NB4 (cell line): ENCODE results near the gene TNNC1.

Experiments
- DNase-seq: peaks from one replicate; pipeline ENCODE4 v3.0.0; 2010; ENCODE audit warnings: low read depth
- H3K4me3 ChIP-seq: one replicate; pipeline ENCODE4 v1.5.1; 2011; ENCODE audit warnings: mild to moderate bottlenecking, low read depth, low read length, moderate library complexity
- CTCF ChIP-seq: IDR thresholded peaks from one replicate; pipeline ENCODE4 v1.5.1; 2012; ENCODE audit warnings: low read depth, low read length
- MAX ChIP-seq: IDR thresholded peaks from 2 replicates; pipeline ENCODE4 v1.6.1; 2011; ENCODE audit warnings: low read depth, low read length
- MYC ChIP-seq: IDR thresholded peaks from 2 replicates; pipeline ENCODE4 v1.6.1; 2011; ENCODE audit warnings: low read depth, low read length
- POLR2A ChIP-seq: IDR thresholded peaks from 2 replicates; pipeline ENCODE4 v1.6.1; 2011; ENCODE audit warnings: mild to moderate bottlenecking; ENCODE audit not compliant: insufficient read length; ENCODE audit errors: extremely low read depth

TNNC1 gene

DNA sequence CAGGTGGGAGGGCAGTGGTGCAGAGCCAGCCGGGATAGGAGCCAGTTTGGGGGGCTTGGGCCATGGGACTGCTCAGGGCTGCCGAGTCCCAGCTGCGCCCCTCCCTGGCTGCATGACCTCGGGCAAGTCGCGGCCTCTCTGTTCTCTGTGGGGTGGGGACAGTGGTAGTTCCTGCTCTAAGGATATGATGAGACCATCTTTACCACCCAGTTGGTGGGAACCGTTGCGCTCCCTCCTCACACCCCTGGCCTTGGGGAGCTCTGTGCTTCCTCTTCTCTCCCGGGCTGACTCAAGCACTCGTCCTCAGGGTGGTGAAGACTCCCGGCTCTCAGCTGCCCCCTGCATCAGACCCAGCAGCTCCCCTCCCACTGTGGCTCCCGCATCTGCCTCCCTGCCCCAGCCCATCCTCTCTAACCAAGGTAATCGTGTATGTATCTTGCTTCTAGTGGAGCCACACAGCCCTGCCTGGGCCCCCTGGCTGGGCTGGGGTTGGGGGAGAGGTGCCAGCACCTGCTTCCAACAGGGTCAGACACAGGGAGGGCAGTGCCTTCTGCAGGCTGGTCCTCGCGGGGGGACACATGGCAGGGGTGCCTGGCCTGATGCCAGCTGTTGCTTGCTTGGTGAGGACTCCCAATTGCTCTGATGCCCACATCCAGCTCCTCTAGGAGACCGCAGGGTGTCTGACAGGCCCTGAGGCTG lies 26.2 kb upstream of the TNNC1 start:
- TF ChIP-seq MAX (no peak), MYC (no peak), CTCF (no peak), POLR2A (no peak)
- no peak overlapping the region for H3K4me3 ChIP-seq
- DNase-seq: no peak

DNA sequence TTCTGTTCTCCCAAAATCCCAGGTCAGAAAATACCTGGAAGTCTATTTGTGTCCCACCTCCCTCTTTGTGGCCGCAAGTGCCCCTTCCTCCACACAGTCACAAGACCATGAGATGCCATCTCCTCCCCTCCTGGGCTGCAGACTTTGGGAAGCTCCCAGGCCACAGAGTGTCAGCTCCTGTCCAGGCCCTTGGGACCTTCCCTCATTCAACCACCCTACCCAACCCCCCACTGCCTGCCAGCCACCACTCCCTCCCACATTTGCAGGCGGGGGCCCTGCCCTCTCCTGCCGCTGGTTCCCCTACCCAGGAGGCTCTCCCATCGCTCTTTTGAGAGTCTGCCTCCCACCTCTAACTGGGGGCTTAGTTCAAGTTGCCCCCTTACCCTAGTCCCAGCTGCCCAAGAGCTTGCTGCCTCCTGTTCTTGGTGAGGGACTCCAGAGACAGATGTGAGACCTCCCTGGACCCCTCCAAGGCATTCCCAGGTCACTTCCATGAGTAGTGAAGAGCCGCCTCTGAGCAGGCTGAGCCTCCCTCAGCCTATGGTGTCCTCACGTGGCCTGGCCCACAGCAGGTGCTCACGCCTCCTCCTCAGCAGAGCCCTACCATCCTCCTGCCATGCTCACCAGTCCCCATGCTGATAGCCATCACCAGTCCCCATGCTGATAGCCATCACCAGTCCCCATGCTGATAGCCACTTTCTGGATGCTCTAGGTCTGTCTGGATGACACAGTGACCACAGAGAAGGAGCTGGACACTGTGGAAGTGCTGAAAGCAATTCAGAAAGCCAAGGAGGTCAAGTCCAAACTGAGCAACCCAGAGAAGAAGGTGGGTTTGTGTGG lies 25.4 kb upstream of the TNNC1 start:
- no peak for TF ChIP-seq MAX
- no peak for TF ChIP-seq CTCF
- TF ChIP-seq POLR2A: no peak
- no peak for TF ChIP-seq MYC
- H3K4me3 ChIP-seq: no peak overlapping the region
- no peak for DNase-seq

DNA sequence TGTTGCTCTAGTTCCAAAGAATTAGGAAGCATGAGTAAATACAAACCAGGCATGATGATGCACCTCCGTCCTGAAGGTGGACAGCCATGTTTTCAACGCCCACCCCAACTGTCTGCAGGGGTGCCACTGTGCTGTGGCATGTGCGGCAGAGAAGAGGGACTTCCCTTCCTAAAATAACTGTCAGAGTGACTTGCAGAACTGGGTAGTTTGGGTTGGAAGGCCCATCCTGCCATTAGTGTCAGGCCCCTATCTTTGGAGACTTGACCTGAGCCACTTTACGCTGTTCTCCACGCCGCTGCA lies 23.9 kb upstream of the TNNC1 start:
- H3K4me3 ChIP-seq: no peak overlapping the region
- DNase-seq: no peak
- TF ChIP-seq MYC: no peak
- no peak for TF ChIP-seq POLR2A
- TF ChIP-seq MAX: no peak
- TF ChIP-seq CTCF: no peak

GRCh38 chr3:52477076-52477795 lies 23.4 kb upstream of the TNNC1 start:
- TF ChIP-seq MYC: no peak
- TF ChIP-seq CTCF: no peak
- TF ChIP-seq MAX: no peak
- TF ChIP-seq POLR2A: no peak
- no peak for DNase-seq
- no peak overlapping the region for H3K4me3 ChIP-seq

- H3K4me3 ChIP-seq: no peak overlapping the region
- TF ChIP-seq MYC: no peak
- no peak for DNase-seq
Observed at GRCh38 chr3:52473026-52473425, 19.2 kb upstream of the TNNC1 start.

GRCh38 chr3:52472239-52473000 lies 18.6 kb upstream of the TNNC1 start:
- no peak for DNase-seq
- TF ChIP-seq CTCF: no peak
- TF ChIP-seq POLR2A: no peak
- H3K4me3 ChIP-seq: no peak overlapping the region
